A549 (cell line): ENCODE measurements around the gene NCAM2.

ENCODE experiments used
- BHLHE40 ChIP-seq: IDR thresholded peaks from 2 replicates; pipeline ENCODE4 v1.6.1; 2012; ENCODE audit warnings: low read depth, low read length, inconsistent platforms
- CBX8 ChIP-seq: fragments of 200-600 bp; sonication (generic); IDR thresholded peaks from 2 replicates; pipeline ENCODE4 v1.6.1; 2016
- CEBPB ChIP-seq, 2 experiments: fragments of >200 bp in 1 of 2; sonication (Bioruptor Twin) in 1 of 2; formaldehyde crosslinking in 1 of 2; IDR thresholded peaks; 2 replicates each; pipeline ENCODE4 v1.6.1; 2012 to 2016
- EHMT2 ChIP-seq: fragments of 200-600 bp; sonication (generic); IDR thresholded peaks from 2 replicates; pipeline ENCODE4 v1.6.1; 2016; ENCODE audit warnings: antibody characterized with exemption, low read depth, mild to moderate bottlenecking, moderate library complexity
- MAFK ChIP-seq: fragments of 450-650 bp; IDR thresholded peaks from 2 replicates; pipeline ENCODE4 v1.6.1; 2014; ENCODE audit not compliant: partially characterized antibody
- MYC ChIP-seq: IDR thresholded peaks from 2 replicates; pipeline ENCODE4 v1.6.1; 2012; ENCODE audit warnings: mild to moderate bottlenecking, inconsistent platforms, low read length, improper control_type of control experiment, borderline replicate concordance
- POLR2A ChIP-seq: IDR thresholded peaks from 2 replicates; pipeline ENCODE4 v1.6.1; 2012; ENCODE audit warnings: mild to moderate bottlenecking, low read length
- TP53 ChIP-seq: fragments of 250-450 bp; sonication (Bioruptor Pico); IDR thresholded peaks from 2 replicates; pipeline ENCODE4 v1.5.0; 2021; ENCODE audit warnings: mild to moderate bottlenecking, moderate library complexity
- TF ChIP-seq, protein P1 (sequence below): fragments of 450-650 bp; IDR thresholded peaks from 2 replicates; pipeline ENCODE4 v1.6.1; 2014; ENCODE audit warnings: antibody characterized with exemption
- TF ChIP-seq, protein P2 (sequence below): fragments of >200 bp; sonication (Bioruptor Twin); formaldehyde crosslinking; IDR thresholded peaks from 3 replicates; pipeline ENCODE4 v1.5.1; 2016
- TF ChIP-seq, protein P3 (sequence below): IDR thresholded peaks from 2 replicates; pipeline ENCODE4 v1.6.1; 2012
- TF ChIP-seq, protein P4 (sequence below): IDR thresholded peaks from 2 replicates; pipeline ENCODE4 v1.6.1; 2012; ENCODE audit warnings: low read depth, borderline replicate concordance

- TF ChIP-seq, protein P1, sequence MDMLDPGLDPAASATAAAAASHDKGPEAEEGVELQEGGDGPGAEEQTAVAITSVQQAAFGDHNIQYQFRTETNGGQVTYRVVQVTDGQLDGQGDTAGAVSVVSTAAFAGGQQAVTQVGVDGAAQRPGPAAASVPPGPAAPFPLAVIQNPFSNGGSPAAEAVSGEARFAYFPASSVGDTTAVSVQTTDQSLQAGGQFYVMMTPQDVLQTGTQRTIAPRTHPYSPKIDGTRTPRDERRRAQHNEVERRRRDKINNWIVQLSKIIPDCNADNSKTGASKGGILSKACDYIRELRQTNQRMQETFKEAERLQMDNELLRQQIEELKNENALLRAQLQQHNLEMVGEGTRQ, result no peak
- TF ChIP-seq CEBPB (IDR thresholded peaks at IDR 0.05), result no peak
- no peak for TF ChIP-seq TP53
- TF ChIP-seq POLR2A, result no peak
- TF ChIP-seq, protein P2, sequence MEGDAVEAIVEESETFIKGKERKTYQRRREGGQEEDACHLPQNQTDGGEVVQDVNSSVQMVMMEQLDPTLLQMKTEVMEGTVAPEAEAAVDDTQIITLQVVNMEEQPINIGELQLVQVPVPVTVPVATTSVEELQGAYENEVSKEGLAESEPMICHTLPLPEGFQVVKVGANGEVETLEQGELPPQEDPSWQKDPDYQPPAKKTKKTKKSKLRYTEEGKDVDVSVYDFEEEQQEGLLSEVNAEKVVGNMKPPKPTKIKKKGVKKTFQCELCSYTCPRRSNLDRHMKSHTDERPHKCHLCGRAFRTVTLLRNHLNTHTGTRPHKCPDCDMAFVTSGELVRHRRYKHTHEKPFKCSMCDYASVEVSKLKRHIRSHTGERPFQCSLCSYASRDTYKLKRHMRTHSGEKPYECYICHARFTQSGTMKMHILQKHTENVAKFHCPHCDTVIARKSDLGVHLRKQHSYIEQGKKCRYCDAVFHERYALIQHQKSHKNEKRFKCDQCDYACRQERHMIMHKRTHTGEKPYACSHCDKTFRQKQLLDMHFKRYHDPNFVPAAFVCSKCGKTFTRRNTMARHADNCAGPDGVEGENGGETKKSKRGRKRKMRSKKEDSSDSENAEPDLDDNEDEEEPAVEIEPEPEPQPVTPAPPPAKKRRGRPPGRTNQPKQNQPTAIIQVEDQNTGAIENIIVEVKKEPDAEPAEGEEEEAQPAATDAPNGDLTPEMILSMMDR, result no peak
- TF ChIP-seq CBX8, result no peak
- TF ChIP-seq EHMT2, result no peak
- TF ChIP-seq BHLHE40, result no peak
- TF ChIP-seq MAFK, result no peak
- TF ChIP-seq MYC, result no peak
- TF ChIP-seq, protein P3, sequence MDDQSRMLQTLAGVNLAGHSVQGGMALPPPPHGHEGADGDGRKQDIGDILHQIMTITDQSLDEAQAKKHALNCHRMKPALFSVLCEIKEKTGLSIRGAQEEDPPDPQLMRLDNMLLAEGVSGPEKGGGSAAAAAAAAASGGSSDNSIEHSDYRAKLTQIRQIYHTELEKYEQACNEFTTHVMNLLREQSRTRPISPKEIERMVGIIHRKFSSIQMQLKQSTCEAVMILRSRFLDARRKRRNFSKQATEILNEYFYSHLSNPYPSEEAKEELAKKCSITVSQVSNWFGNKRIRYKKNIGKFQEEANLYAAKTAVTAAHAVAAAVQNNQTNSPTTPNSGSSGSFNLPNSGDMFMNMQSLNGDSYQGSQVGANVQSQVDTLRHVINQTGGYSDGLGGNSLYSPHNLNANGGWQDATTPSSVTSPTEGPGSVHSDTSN, result no peak
- TF ChIP-seq, protein P4, sequence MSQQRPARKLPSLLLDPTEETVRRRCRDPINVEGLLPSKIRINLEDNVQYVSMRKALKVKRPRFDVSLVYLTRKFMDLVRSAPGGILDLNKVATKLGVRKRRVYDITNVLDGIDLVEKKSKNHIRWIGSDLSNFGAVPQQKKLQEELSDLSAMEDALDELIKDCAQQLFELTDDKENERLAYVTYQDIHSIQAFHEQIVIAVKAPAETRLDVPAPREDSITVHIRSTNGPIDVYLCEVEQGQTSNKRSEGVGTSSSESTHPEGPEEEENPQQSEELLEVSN, result no peak
Observed at GRCh38 chr21:21119091-21119490, 120.9 kb downstream of the NCAM2 start.
